Panc1 (cell line): ENCODE data around the gene MYCBP2. TPM values are rescaled to one million over a fixed set of nuclear protein-coding genes. Genes with fewer than 3 reads are reported as not detected.
"Not testable (repeated sequence)": the region's sequence is repeated elsewhere in the genome, so short reads cannot be mapped to it uniquely, and the experiment has no call there.

Source experiments
- ATAC-seq: fragments of 200-7000 bp; cut with Tn5 transposase; 2 replicates; pipeline ENCODE4 v1.9.1; 2020; ENCODE audit warnings: mild to moderate bottlenecking, moderate library complexity
- BruUV-seq: library from RNA; stranded (reverse); fragments of 400-500 nt; replicated peaks from 2 replicates; lab custom pipeline; 2021; lab: Mats Ljungman, UMichigan
- CTCF ChIA-PET: fragments of 300-600 bp; sonication (Branson Sonifier 250); formaldehyde crosslinking; loops from one replicate; lab custom pipeline; 2022; ENCODE audit warnings: antibody characterized with exemption; lab: Charles Lee
- POLR2A ChIA-PET: fragments of 300-600 bp; sonication (Branson Sonifier 250); formaldehyde crosslinking; loops from one replicate; lab custom pipeline; 2022; ENCODE audit warnings: antibody characterized with exemption; lab: Charles Lee
- DNase-seq: peaks from one replicate; pipeline ENCODE4 v3.0.0-alpha.2; 2010; ENCODE audit warnings: low read depth, low spot score
- H3K27ac ChIP-seq: 2 replicates; pipeline ENCODE4 v1.5.1; 2011; ENCODE audit warnings: mild to moderate bottlenecking, low read length, inconsistent platforms
- H3K27me3 ChIP-seq: fragments of 200-500 bp; sonication (Bioruptor generic); 2 replicates; pipeline ENCODE4 v1.6.0; 2014; ENCODE audit warnings: low read length, inconsistent platforms; ENCODE audit not compliant: control insufficient read depth, insufficient read depth
- H3K36me3 ChIP-seq: fragments of 200-500 bp; sonication (Bioruptor generic); 2 replicates; pipeline ENCODE4 v1.5.1; 2014; ENCODE audit warnings: inconsistent platforms, mild to moderate bottlenecking, low read length, moderate library complexity; ENCODE audit not compliant: control insufficient read depth, insufficient read depth
- H3K4me1 ChIP-seq: 2 replicates; pipeline ENCODE4 v1.5.1; 2011; ENCODE audit warnings: inconsistent platforms, mild to moderate bottlenecking, low read length, moderate library complexity; ENCODE audit not compliant: control insufficient read depth, insufficient read depth
- H3K4me3 ChIP-seq, 2 experiments: 2 replicates each; pipeline ENCODE4 v1.5.1; 2011 to 2012; ENCODE audit warnings: low read depth in 2 of 2, low read length in 2 of 2, mild to moderate bottlenecking in 2 of 2, inconsistent platforms in 1 of 2, moderate library complexity in 1 of 2
- H3K9me3 ChIP-seq: fragments of 200-500 bp; sonication (Bioruptor generic); 2 replicates; pipeline ENCODE4 v1.5.1; 2014; ENCODE audit warnings: low read depth, mild to moderate bottlenecking, inconsistent platforms, low read length, moderate library complexity; ENCODE audit not compliant: control insufficient read depth, insufficient read depth
- CTCF ChIP-seq: fragments of 450-650 bp; IDR thresholded peaks from 2 replicates; pipeline ENCODE4 v1.5.1; 2017; ENCODE audit warnings: mild to moderate bottlenecking
- POLR2AphosphoS5 ChIP-seq: IDR thresholded peaks from 2 replicates; pipeline ENCODE4 v1.6.1; 2012; ENCODE audit warnings: mild to moderate bottlenecking, low read depth, low read length, moderate library complexity
- REST ChIP-seq, 2 experiments: IDR thresholded peaks; 2 replicates each; pipeline ENCODE4 v1.6.1; 2011 to 2012; ENCODE audit warnings: low read depth in 2 of 2, control low read depth in 1 of 2, low read length in 1 of 2, mild to moderate bottlenecking in 1 of 2, moderate library complexity in 1 of 2; ENCODE audit not compliant: insufficient read depth in 1 of 2
- SIN3A ChIP-seq: IDR thresholded peaks from 2 replicates; pipeline ENCODE4 v1.6.1; 2012; ENCODE audit warnings: low read depth, mild to moderate bottlenecking, low read length, moderate library complexity, borderline replicate concordance; ENCODE audit not compliant: insufficient read depth
- TCF7L2 ChIP-seq: IDR thresholded peaks from 2 replicates; pipeline ENCODE4 v1.6.1; 2011; ENCODE audit warnings: mild to moderate bottlenecking, low read depth, low read length, inconsistent platforms
- in situ Hi-C: cut with HindIII; loops from 2 replicates; pipeline ENCODE4 v1.10.0; 2016; ENCODE audit warnings: low sequenced_read_pairs, low pct_unique_long_range_greater_than_20kb
- intact Hi-C: fragments of 100-400 bp; cut with micrococcal nuclease; formaldehyde crosslinking; loops from one replicate; pipeline ENCODE4 v1.10.0; 2022; ENCODE audit not compliant: unreplicated experiment
- total RNA-seq: library from RNA; stranded (reverse); gene quantifications from one replicate; pipeline ENCODE4 v1.2.1, GENCODE V29; 2021; ENCODE audit not compliant: unreplicated experiment

Gene MYCBP2
- total RNA-seq, 1 experiment from 2014 or later, result 41.4 TPM

GRCh38 chr13:77198995-77199394 lies 127.9 kb downstream of the MYCBP2 start:
- H3K36me3 ChIP-seq, BruUV-seq, DNase-seq, CTCF ChIA-PET, H3K4me3 ChIP-seq, intact Hi-C loops, H3K4me1 ChIP-seq, H3K27ac ChIP-seq, ATAC-seq, H3K27me3 ChIP-seq, POLR2A ChIA-PET, in situ Hi-C loops, H3K9me3 ChIP-seq: not testable (repeated sequence)

- ChIA-PET POLR2A (no interaction called here), CTCF (no interaction called here)
- TF ChIP-seq SIN3A (no peak), TCF7L2 (no peak), POLR2AphosphoS5 (no peak), REST (IDR thresholded peaks at IDR 0.05; ENCODE audit: insufficient read depth in 1 of 2, low read depth in 2 of 2, low read length in 1 of 2) (no peak), CTCF (no peak)
- Histone ChIP-seq H3K27ac (no peak overlapping the region), H3K4me3 (no peak overlapping the region), H3K4me1 (no peaks in the 10 kb centered on the region), H3K36me3 (no peaks in the 10 kb centered on the region), H3K27me3 (no peaks in the 10 kb centered on the region), H3K9me3 (no peaks in the 10 kb centered on the region)
- ATAC-seq (no peak), DNase-seq (no peak)
- BruUV-seq, result no TSS peak
- intact Hi-C loops (no loop called here), in situ Hi-C loops (no loop called here)
Measured at GRCh38 chr13:77196052-77196618, 130.8 kb downstream of the MYCBP2 start.

GRCh38 chr13:77190349-77190958 lies 136.4 kb downstream of the MYCBP2 start:
- DNase-seq (no peak), ATAC-seq (no peak)
- no peaks in the 10 kb centered on the region; the same call in 1 of the 2 replicates for H3K36me3 ChIP-seq
- in situ Hi-C loops, result no loop called here
- no peak overlapping the region for H3K27ac ChIP-seq
- H3K4me3 ChIP-seq, result no peak overlapping the region
- TF ChIP-seq TCF7L2, result no peak
- ChIA-PET POLR2A (no interaction called here), CTCF (no interaction called here)
- intact Hi-C loops, result no loop called here
- H3K4me1 ChIP-seq, result no peaks in the 10 kb centered on the region
- H3K9me3 ChIP-seq, result no peaks in the 10 kb centered on the region
- H3K27me3 ChIP-seq, result no peaks in the 10 kb centered on the region
- no TSS peak for BruUV-seq
